DMS 273 (cell line): Measurements from ENCODE around the gene TCAIM.

Source experiments
- DNase-seq: peaks from one replicate; lab custom pipeline; 2025; ENCODE audit not compliant: unreplicated experiment; lab: John Stamatoyannopoulos, UW

TCAIM gene, protein sequence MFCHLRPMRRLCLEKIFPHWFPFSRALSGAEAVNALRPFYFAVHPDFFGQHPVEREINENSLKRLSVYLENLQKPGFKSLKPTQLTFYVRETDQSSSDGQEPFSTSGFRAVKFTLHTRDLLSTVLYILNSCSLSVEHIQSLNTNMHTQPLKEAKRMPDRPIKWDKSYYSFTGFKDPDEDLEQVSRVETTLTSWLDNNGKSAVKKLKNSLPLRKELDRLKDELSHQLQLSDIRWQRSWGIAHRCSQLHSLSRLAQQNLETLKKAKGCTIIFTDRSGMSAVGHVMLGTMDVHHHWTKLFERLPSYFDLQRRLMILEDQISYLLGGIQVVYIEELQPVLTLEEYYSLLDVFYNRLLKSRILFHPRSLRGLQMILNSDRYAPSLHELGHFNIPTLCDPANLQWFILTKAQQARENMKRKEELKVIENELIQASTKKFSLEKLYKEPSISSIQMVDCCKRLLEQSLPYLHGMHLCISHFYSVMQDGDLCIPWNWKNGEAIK

DNA sequence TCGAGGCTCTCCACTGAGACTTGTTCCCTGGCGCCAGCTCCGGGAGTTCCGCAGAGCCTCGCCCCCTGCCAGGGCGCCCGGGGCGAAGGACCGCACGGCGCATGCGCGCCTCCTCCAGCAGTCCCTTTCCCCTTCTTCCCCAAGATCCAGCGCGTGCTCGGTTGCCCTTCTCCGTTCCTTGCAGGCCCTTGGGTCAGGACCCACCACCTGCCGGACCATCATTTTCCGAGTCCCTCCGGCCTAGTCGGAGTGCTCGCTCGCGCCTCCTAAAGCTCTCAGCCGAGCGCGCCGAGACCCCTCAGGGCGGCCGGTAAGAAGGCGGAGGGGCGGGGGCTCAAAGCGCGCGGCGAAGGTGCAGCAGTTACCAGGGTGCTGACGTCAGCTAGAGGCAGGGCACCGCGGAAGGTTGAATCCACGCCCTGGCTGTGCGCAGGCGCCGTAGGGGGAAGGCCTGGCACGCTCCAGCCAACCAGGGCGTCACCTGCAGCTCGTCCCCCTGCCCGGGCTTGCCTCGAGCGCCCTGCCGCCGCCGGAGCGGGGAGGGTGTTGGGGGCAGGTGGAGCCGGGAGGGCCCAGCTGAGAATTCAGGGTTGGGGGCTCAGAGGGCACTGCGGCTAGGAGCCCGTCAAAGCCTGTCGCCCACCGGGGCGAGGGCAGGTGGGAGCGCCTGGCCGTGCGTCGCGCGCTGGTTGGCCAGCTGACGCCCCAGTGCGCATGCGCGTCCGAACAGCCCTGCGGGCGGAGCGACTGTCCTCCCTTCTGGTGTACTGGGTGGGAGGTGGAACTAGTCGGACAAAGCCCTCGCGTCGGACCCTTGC, at the start of gene TCAIM:
Gene TCAIM (plus strand): TSS at position 757 of the 818 bp plus-strand sequence. CDS start 16,017 bp downstream, outside the sequence.
- DNase-seq: peak; percentile 97

DNA sequence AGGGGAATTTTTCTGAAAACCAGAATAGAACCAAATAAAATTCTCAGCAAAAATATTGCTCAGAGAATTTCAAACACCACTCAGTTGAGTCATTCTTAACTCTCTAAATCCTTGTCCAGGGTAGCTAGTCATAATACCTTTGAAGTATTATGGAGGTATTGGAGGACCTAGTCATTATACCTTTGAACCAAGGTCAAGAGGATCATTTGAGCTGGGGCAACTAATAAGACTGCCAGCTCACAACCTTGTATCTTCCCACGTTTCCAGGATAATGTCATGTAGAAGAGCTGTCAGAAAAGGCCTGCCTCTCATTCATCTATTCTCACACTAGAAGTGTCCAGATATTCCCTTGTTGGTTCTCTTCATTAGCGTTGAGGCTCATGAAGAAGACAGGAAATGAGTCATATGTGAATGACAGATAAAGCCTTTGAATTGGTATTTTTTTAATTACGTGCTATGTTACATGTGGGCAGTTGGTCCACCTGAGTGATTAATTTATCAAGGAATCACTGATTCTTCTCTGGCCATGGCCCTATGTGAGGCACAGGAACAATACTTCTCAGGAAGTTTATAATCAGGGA, 48.6 kb upstream of the TCAIM start:
- no peak for DNase-seq

DNA sequence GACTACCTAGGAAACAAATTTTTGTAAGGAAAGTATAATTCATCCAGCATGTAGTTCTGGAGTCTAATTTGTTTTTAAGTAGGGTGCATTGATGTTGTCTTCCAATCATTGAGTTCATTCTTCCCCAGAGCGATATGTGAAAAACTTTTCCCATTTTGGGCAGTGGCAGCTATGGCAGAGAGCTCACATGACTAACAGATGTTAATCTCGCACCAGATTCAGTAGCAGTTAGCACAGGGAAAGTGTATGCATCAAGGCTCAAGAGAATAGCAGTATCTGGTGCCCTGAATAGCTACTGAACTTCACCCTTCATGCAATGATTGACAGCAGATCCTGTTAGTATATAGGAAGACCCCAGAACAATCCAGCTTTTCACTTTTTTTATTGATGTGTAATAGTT, 46.3 kb upstream of the TCAIM start:
- DNase-seq: no peak

DNA sequence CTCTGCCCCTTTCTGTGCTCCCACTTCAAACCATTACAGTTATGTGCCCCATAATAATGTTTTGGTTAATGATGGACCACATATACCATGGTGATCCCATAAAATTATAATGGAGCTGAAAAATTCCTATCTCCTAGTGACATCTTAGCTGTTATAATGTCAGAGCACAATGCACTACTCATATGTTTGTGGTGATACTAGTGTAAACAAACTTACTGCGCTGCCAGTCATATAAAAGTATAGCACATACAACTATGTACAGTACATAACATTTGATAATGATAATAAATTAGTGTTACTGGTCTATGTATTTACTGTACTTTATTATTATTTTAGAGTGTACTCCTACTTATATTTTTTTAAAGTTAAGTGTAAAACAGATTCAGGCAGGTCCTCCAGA, 45.6 kb upstream of the TCAIM start:
- DNase-seq: no peak

DNA sequence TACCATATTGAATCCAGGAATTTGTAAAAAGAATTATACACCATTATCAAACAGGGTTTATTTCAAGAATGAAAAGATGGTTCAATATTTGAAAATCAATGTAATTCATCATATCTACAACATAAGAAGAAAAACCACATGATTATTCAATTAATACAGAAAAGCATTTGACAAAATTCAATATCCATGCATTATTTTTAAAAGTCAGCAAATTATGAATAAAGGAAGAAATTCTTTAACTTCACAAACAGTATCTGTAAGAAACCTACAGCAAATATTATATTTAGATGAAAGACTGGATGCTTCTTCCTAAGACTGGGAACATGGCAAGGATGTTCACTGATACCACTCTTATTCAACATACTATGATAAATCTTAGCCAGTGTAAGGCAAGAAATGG, 41.3 kb upstream of the TCAIM start:
- no peak for DNase-seq

DNA sequence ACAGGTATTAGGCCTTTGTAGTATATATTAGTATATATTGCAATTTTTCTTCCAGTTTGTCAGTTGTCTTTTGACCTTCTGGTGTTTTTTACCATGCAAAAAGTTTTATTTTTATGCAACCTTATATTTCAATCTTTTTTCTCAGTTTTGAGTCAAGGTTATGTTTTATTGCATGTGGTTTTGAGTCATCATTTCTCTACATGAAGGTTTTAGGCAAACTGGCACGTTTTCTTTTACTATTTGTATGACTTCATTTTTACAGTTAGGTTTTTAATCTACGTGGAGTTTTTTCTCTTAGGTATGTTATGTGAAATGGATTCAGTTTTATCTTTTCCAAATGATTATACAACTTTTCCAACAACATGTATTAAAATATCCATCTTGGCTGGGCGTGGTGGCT, 36.8 kb upstream of the TCAIM start:
- no peak for DNase-seq

DNA sequence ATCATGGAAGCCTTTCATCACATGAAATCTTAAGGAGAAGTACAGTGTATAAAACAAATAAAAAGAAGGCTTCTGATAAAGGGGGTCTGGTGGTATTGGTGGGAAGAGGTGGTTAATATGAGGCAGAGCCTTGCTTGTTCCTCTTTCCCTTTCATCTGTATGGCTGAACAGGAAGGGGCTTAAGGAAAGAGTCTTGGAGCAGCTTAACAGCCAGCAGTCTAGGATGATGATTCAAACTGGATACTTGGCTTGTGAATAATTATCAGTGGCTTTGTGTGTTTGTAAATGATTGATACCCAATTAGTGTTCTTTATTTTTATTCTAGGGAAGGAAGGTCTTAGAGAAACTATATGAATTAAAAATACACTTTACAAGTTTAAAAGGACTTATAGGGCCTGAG, 29.1 kb upstream of the TCAIM start:
- DNase-seq: no peak

DNA sequence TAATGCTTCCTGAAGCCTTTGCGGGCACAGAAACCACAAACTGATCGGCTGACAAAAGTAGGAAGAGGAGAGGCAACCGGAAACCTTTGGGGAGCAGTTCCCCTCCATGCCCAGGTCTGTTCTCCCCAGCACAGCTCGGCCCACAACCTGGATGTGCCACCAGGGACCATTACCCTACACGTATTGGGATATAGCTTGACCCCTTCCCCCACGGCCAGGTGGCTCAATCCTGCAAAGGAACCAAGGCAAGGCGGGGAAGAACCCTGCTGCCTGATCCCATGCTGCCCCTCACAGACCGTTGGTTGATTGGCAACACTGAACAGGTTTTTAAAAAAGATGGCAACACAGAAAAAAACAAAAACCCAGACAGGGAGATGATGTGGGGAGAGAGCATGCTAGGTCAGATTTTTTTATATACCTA, 19.7 kb upstream of the TCAIM start:
- DNase-seq: peak; percentile 13

DNA sequence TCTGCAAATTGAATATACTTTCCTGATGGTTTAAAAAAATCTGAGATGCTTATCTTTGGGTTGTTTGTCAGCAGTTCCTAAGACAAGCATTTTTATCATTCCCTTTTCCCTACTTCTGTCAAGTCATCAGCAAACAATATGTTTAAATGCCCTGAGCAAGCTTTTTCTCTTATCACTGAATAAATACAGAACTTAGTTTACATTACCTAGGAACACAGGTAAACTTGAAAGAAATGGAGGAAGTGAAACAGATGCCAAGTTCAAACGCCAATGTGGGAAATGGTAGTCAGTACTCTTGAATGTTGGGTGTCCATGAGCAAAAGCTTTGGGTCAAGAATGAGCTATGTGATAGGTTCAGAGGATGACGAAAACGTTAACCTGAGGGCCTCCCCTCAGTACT, 17.2 kb upstream of the TCAIM start:
- no peak for DNase-seq

DNA sequence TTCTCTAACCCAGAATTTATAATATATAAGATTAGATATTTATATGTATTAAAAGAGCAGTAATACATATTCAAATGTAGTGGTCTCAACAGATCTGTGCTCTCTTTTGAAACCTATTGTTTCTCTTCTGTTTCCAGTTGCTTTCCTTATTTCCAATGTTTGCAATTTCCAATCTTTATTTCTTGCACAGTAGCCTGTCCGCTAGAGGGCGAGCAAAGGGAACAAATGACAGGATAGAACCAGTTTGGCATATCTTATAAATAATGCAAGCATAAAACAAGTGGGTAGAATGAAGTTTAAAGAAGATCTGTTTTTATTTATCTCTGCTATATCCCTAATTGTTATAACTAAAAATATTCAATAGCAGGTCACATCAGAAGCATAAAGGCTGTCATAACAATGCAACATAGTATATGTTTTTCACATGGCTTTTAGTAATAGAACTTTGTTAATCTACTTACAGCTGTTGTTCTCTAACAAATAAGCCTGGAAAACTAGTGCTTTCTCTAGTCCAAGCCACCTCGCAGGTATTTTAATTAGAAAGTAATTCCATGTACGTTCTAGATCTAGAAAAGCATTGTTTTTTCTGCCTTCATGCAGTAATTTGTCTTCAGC, 15.1 kb upstream of the TCAIM start:
- peak; percentile 77 for DNase-seq

DNA sequence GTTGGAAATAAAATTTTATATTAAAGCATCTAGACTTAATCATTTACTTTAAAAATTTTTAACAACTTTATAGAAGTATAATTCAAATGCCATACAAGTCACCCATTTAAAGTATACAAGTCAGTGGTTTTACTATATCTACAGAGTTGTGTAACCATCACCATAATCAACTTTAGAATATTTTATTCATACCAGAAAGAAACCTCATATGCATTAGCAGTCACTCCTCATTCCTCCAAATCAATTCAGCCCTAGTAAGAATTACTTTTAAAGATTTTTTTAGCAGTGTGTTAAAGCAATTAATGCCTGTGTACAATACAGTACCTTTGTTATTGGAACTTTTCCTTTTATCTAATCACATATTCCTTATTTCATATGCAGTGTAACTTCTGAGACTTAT, 14.0 kb upstream of the TCAIM start:
- no peak for DNase-seq

DNA sequence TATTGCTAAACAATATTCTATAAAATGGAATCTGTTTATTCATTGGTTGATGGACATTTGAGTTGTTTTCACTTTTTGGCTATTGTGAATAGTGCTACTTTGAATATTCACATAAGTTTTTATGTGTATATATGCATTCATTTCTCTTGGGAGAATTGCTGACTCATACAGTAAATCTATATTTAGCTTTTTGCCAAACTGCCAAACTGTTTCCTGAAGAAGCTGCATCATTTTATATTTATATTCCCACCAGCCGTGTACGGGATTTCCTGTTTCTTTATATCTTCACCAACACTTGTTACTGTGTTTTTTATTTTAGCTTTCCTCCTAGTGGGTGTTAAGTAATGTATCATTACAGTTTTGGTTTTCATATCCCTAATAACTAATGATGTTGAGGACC, 12.5 kb upstream of the TCAIM start:
- DNase-seq: no peak

DNA sequence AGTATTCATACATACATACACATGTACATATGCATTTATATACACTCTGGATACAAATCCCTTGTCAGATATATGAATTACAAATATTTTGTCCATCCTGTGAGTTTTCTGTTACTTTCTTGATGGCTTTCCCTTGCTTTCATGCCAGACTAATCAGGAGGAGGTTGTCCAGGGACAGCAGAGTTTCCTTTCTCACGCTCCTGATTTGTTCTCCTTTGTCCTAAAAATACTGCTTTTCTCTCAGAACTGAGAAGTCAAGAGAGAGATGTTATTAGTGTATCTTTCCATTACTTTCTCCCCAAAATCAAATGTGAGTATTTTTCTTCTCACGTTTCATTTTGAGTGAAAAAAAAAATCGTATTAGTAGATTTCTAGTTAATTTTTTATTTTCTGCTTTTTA, 12.1 kb upstream of the TCAIM start:
- no peak for DNase-seq

DNA sequence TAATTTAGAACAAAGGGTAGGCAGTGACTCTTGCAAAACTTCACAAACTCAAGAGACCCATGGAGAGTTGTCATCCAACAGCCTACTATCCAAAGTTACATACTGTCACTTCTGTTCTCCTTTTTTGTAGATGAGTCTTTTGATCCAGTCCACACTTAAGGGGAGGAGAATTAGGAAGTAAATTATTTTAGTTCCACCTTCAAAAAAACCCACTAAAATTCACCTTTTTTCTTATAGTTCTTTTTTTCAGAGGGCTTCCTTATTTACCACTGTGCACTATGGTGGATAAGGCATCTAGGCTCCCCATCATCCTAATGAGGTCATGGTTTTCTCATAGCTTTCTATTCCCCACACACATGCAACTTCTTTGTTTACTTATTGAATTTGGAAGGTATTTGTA, 8.6 kb upstream of the TCAIM start:
- no peak for DNase-seq

DNA sequence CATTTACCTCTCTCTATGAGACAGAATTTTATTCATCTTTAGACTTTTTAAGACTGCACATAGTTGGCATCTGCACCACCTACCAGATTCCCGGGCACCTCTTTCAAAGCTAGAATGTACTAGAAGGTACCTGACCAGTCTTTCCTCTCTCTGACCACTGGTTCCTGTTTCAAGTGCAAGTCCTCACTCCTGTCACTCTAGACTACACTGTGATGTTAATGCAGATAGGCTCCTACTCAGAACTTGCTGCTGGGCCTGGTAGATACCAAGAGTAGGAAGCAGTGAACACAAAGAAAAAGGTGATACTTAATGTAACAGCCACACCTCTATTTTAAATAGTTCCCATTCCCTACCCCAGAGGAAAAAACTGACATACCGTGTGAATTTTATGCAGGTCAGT, 8.1 kb upstream of the TCAIM start:
- no peak for DNase-seq

DNA sequence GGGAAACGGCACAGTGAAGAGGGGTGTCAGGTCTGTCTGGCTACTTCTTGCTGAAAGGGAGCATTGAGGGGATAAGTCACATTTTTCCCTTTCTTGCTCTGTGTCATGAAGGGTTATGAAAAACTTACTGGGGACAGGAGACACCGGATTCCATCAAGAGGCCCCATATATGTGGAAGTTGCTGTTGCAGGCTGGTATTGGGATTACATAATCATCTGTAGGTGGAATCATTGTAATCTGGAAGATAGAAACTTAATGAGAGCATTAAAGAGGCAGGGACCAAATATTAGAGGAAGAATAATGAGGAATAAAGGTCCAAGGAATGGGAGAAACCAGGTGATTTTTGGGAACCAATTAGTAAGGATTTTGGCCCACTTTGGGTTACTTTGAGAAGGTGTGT, 4.2 kb upstream of the TCAIM start:
- no peak for DNase-seq

DNA sequence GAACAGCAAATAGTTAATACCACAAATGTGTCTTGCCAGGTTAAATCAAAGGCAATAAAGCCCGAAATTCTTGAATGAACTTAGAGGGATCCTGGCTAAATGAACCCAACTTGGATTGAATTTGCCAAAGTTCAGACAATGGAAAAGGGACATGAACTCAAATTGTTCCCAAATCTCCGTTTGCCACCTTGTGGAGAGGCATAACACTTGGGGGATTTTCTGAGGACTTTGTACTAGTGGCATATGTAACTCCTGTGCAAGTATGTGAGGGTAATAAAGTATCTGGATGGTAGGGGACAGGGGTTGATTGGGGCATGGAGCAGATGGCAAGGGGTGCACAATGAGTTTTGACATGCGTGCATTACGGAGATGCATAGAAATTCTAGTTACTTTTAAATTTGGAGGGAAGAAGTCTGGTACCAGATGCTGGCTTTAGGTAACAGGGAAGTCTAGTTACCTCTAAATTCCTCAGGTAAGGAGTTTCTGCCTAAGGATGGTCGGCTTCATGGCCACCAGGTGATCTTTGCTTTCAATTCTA, 1.2 kb upstream of the TCAIM start:
- DNase-seq: peak; percentile 30

DNA sequence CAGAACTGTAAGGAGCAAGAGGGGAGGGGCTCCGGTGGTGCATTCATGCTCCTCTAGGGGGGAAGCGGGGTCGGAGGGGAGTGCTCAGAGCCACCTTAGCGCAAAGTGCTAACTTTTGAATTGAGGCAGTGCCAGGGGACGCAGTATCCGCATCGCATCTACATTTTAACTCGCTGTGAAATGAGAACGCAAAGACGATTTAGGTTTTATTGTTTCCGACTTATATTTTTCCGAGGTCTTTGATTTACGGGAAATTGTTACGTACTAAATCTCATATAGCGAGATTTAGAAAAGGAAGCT, 212 bp downstream of the TCAIM start:
- no peak for DNase-seq

DNA sequence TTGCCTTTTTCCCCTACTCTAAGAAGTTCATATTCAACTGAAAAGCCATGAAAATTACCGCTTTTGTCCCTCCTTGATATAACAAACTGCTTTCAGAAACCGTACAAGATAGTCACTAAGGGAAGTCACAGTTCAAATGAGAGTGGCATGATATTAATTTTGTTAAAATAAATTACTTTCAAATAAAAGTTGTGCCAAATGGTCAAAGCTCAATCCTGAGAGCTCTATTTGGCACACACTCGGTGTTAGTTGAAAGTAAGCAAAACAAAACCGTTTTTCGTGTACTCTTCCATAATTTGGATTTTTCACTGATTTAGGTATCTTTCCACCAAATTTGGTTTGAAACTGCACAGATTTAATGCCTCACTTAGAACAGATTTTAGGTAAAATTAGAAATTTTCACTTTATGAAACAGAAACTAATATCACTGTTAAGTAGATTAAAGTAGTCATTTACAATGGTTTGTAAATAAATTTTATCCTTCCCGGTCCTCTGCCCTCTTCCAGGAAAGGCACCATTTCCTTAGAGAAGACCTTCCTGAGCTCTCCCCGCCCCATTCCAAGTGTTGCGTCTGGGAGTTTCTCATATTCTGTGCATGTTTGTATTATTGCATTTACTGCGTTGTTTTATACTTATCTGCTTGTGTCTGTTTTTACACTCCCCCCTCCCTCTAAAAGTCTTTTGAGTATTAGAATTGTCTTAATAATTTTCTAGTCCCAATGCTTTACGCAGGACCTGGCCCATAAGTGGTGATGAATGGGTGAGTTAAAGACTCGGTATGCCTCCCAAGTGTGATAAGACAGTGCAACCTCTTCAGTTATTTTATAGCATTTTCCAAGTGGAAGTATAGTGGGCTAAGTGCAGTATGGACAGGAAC, 853 bp downstream of the TCAIM start:
- peak; percentile 24 for DNase-seq

DNA sequence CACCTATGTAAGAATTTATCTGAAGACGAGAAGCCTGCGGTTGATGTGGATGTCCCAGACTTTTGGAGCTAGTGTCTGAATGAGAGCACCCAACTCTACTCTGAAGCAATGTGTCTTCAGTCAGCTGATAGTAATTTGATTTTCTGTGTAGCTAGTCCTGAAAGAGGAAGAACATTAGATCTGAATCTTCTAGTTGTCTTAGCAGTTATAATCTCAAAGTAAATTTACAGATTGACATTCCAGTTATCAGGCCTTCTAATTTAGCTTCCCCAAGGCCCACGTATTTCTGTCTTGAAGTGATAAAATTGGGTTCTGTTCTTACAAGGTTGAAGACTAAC, 1.5 kb downstream of the TCAIM start:
- no peak for DNase-seq
